GM18868 (cell line): ENCODE measurements around the gene STK38.

Experiments used
- ATAC-seq: cut with Tn5 transposase; IDR thresholded peaks from one replicate; pipeline ENCODE4 v1.9.1; 2021; ENCODE audit warnings: mild to moderate bottlenecking, moderate library complexity; ENCODE audit not compliant: unreplicated experiment

Gene STK38

DNA sequence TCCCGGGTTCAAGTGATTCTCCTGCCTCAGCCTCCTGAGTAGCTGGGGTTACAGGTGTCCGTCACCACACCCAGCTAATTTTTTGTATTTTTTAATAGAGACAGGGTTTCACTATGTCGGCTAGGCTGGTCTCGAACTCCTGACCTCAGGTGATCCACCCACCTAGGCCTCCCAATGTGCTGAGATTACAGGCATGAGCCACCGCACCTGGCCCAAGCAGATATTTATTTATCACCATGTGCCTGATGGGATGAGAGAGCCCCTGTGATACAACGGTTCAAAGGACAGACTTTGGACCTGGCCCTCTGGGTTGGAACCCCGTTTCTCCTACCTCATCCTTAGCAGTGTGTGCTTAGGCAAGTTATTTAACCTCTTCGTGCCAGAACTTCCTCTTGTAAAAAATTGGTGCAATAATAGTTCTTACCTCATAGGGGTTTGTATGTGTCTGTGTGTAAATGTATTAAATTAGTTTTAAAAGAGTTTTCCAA is 19.2 kb upstream of the STK38 start:
- ATAC-seq, result no peak

DNA sequence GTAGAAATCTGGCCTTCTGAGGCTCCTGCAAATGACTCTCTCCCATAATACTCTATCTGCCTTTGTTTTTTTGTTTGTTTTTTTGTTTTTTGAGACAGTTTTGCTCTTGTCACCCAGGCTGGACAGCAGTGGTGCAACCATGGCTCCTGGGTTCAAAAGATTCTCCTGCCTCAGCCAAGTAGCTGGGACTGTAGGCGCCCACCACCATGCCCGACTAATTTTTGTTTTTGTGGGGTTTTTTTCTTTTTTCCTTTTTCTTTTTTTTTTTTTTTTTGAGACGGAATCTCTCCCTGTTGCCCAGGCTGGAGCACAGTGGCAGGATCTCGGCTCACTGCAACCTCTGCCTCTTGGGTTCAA is 16.6 kb upstream of the STK38 start:
- ATAC-seq, result no peak

DNA sequence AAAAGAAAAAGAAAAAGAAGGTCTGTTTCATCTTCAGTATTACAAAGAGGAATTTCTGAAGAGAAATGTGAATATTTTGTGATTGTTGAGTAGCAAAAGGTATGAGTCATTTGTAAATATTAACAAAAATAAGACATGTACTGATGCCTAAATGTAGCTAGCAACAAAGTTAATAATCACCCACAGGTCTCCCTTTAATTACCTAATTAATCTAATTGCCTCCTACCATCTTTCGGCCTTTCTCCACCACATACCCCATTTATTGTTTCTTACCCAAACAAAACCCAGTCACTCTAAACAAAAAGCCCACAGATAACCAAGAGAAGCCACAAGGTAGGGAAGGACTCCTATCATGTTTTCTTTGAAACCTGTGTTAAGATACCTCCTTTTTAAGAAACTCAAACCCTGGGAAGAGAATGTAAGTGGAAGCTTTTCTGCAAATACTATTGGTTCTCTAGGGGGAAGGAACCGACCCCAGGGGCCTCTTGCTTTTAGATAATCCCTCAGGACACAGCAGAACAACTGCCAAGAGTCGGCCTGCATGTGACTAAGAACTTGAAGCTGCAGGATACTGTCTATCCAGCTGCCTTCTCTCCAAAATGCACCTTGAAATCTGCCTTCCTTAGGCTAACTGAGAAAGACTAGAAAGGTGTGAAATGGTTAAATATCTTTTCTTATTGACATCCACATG is 16.1 kb upstream of the STK38 start:
- no peak for ATAC-seq

- no peak for ATAC-seq
These were observed 13.5 kb upstream of the STK38 start for GRCh38 chr6:36560822-36561221.

- ATAC-seq, result no peak
These were observed 11.9 kb upstream of the STK38 start for GRCh38 chr6:36559011-36559793.

GRCh38 chr6:36556281-36556680 is 9.0 kb upstream of the STK38 start:
- ATAC-seq, result no peak

DNA sequence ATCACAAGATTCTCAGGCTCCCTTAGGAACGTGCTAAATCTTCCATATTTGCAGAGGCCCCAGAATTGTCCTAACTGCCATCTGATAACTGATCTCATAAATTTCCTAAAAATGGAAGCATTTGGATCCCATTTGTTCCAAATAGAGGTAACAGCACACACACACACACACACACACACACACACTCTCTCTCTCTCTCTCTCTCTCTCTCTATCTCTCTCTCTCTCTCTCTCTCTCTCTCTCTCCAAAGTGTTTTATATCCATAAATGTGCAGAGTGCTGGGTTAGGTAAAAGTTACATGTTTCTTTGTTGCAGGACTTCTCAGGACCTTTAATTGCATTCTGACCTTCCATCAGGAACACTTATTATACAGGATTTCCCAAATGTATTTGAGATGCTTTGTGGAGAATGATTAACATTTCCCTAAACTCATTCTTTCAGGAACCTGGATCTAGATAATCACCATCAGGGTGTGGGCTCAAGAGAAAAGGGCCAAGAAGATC is 8.5 kb upstream of the STK38 start:
- no peak for ATAC-seq

DNA sequence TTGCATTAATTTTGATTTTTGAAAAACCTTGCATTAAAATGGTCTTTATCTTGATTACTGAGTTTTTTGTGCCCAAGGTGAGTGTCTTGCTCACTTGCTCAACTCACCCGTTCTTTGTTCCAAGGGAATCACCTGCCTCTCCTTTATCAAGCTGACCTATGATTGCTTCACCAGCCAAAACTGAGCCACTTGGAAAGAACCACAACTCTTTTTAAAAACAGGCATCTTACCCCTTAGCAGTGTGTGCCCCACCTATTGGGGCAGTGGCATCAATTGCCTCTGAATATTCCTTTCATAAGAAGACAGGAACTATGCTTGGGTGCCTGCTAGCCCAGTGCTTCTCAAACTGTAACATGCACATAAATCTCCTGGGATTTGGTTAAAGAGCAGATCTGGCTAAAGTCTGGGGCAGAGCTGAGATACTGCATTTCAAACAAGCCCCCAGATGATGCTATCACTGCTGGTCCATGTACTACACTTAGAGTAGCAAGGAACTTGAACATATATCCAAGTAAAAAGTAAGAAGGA is 3.3 kb upstream of the STK38 start:
- no peak for ATAC-seq

DNA sequence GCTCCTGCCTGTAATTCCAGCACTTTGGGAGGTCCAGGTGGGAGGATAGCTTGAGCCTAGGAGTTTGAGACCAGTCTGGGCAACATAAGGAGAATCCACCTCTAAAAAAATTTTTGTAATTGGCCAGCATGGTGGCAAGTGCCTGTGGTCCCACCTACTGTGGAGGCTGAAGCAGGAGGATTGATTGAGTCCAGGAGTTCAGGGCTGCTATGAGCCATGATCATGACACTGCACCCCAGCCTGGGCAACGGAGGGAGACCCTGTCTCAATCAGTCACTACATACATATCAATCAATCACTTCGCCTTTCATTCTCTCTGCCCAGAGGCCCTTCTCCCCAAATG is 1.1 kb upstream of the STK38 start:
- no peak for ATAC-seq

- ATAC-seq, result no peak
These were observed 544 bp upstream of the STK38 start for GRCh38 chr6:36547646-36548400.

DNA sequence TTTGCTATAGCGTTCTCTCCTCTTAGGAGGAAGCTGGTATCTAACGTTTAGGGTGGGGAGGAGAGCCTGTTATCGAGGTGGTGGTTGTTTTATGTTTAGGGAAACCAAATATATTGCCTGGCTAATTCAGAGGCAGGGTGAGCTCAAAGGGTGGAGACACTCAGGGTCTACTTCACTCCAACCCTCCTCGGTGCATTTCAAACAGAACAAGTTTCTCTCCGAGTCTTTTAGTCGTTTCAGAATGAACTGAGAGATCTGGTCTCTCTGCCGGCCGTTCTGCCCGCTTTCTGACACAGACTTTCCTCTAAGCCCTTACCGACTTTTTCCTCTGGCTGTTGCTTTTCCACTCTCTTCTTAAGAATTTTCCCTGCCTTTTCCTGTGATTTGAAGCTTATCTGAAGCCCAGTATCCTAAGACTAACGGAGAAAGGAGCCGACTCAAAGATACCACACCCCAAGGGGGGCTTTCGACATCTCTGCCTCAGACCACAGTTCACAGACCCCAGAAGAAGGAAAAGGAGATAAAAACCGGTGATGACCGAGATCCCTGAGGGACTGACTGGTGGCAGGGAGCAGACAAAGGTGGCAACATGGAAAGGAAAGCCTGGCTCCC is 865 bp downstream of the STK38 start:
- no peak for ATAC-seq

DNA sequence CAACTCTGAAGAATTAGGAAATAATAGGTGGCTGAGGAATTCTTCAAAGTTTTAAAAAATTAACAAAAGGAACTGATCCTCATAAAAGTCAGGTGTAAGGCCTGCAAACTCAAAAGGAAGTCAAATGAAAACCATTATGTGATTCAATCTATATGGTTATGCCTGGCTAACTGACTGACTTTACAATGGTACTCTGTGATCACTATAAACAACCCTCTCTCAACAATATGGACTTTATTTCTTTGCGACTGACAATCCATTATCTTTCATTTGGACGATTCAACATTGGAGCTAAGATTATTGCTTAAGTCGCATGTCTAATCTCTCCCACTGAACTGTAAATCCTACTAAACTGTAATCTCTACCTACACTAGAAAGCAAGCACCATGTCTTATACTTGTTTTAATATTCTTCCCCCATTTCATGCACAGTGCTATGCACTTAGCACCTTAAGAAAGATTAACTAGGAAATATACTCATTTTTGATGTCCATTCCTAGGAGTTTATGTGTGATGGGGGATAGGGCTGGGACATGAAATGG is 1.4 kb downstream of the STK38 start:
- ATAC-seq, result no peak

DNA sequence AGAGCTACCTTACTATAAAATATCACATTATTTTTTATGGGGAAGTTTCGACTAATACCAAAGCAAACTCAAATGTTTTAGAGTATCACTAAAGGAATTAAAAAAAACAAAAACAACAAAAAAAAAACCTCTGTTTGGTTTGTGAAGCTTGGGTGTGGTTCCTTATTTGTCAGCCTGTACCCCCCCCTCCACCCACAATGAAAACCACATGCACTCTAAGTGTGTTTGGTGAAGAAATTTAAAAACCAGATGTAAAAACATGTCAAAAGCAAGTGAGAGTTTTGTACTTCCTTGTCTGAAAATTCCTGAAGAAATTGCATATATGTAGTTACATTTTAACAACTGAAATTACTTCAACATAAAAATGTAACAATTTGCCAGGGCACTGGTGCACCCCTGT is 3.1 kb downstream of the STK38 start:
- ATAC-seq, result no peak

- ATAC-seq, result no peak
These were observed 5.2 kb downstream of the STK38 start for GRCh38 chr6:36542041-36542440.

- no peak for ATAC-seq
These were observed 7.3 kb downstream of the STK38 start for GRCh38 chr6:36539814-36540568.

DNA sequence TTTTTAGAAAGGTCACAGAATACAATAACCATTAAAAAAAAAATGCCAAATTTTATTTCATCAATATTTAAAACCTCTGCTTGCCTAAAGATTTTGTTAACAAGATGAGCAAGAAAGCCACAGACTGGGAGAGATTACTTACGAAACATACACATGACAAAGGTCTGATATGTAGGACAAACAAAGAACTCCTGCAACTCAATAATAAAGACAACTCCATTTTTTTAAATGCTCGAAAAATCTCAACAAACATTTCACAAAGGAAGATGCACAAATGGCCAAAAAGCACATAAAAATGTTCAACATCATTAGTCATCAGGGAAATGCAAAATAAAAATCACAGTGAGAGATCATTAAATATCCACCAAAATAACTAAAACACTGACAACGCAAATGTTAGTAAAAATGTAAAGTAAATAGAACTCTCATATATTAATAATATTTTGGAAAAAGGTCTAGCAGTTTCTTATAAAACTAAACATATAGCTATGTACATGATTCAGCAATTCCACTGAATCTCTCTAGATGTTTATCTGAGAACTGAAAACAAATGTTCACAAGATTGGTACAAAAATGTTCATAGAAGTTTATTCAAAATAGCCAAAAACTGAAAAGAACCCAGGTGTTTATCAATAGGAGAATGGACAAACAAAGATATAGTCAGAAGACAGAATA is 10.3 kb downstream of the STK38 start:
- no peak for ATAC-seq

GRCh38 chr6:36533321-36533720 is 14.0 kb downstream of the STK38 start:
- ATAC-seq, result no peak

DNA sequence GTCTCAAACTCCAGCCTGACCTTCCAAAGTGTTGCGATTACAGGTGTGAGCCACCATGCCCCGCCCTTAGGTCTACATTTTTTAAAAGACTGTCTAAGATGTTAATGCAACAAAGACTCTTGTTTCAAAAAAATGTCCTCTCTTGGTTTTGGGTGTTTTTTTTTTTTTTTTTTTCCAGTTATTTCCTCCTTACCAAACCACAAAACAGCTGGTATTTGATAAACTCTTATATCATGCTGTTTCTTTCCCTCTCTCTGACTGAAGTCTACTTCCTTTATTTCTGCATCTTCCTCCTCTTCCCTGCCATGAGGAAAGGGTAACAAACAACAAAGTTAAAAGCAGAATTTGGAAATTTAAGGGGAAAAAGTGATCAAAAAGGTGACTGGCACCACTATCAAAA is 21.2 kb downstream of the STK38 start:
- ATAC-seq, result no peak

- ATAC-seq, result no peak
These were observed 21.9 kb downstream of the STK38 start for GRCh38 chr6:36525346-36525745.
